GM23248 (cell line): Measurements from ENCODE around the gene TPCN1. TPM values are rescaled to one million over a fixed set of nuclear protein-coding genes. Genes with fewer than 3 reads are reported as not detected.

Experiments
- DNase-seq: peaks from one replicate; pipeline ENCODE4 v3.0.0-alpha.2; 2015
- H2AFZ ChIP-seq: fragments of 200-600 bp; sonication (generic); 2 replicates; pipeline ENCODE4 v1.6.1; 2016; ENCODE audit warnings: antibody characterized with exemption
- H3F3A ChIP-seq: fragments of 200-600 bp; sonication (generic); 2 replicates; pipeline ENCODE4 v1.6.1; 2016; ENCODE audit warnings: mild to moderate bottlenecking, antibody characterized with exemption, mixed run types; ENCODE audit not compliant: insufficient read depth
- H3K27ac ChIP-seq: fragments of 200-600 bp; sonication (generic); 2 replicates; pipeline ENCODE4 v1.5.1; 2016; ENCODE audit warnings: mild to moderate bottlenecking
- H3K27me3 ChIP-seq: fragments of 200-600 bp; sonication (generic); replicated peaks from 2 replicates; pipeline ENCODE4 v1.6.1; 2016; ENCODE audit warnings: mild to moderate bottlenecking; ENCODE audit not compliant: insufficient read depth
- H3K36me3 ChIP-seq: fragments of 200-600 bp; sonication (generic); 2 replicates; pipeline ENCODE4 v1.6.1; 2016; ENCODE audit warnings: low read depth, mild to moderate bottlenecking
- H3K4me1 ChIP-seq: fragments of 200-600 bp; sonication (generic); 2 replicates; pipeline ENCODE4 v1.6.1; 2016; ENCODE audit warnings: mild to moderate bottlenecking; ENCODE audit not compliant: insufficient read depth
- H3K4me2 ChIP-seq: fragments of 200-600 bp; sonication (generic); one replicate; pipeline ENCODE4 v1.6.1; 2016; ENCODE audit warnings: mild to moderate bottlenecking; ENCODE audit not compliant: unreplicated experiment
- H3K4me3 ChIP-seq: fragments of 200-600 bp; sonication (generic); 2 replicates; pipeline ENCODE4 v1.5.1; 2016; ENCODE audit warnings: mild to moderate bottlenecking
- H3K79me2 ChIP-seq: fragments of 200-600 bp; sonication (generic); 2 replicates; pipeline ENCODE4 v1.6.1; 2016; ENCODE audit warnings: mild to moderate bottlenecking; ENCODE audit not compliant: insufficient read depth
- H3K9ac ChIP-seq: fragments of 200-600 bp; sonication (generic); 2 replicates; pipeline ENCODE4 v1.6.1; 2016; ENCODE audit warnings: mild to moderate bottlenecking
- H3K9me2 ChIP-seq: fragments of 200-600 bp; sonication (generic); 2 replicates; pipeline ENCODE4 v1.6.1; 2016; ENCODE audit warnings: mixed run types, mild to moderate bottlenecking, moderate library complexity; ENCODE audit not compliant: insufficient read depth
- H3K9me3 ChIP-seq: fragments of 200-600 bp; sonication (generic); one replicate; pipeline ENCODE4 v1.6.1; 2017; ENCODE audit warnings: low read depth
- H4K20me1 ChIP-seq: fragments of 200-600 bp; sonication (generic); 2 replicates; pipeline ENCODE4 v1.6.0; 2016; ENCODE audit not compliant: insufficient read depth
- EZH2 ChIP-seq: fragments of 200-600 bp; sonication (generic); IDR thresholded peaks from 2 replicates; pipeline ENCODE4 v1.6.1; 2018; ENCODE audit warnings: antibody characterized with exemption, mild to moderate bottlenecking; ENCODE audit not compliant: insufficient read depth, poor library complexity, severe bottlenecking
- EZH2phosphoT487 ChIP-seq: fragments of 200-600 bp; sonication (generic); IDR thresholded peaks from 2 replicates; pipeline ENCODE4 v1.6.1; 2018; ENCODE audit warnings: antibody characterized with exemption, moderate library complexity, mild to moderate bottlenecking, low read depth; ENCODE audit not compliant: insufficient read depth
- WGBS, 2 experiments: methylation state at CpG; one replicate each; pipeline ENCODE4 v1.1.6; 2015 to 2017; ENCODE audit warnings: low lambda C conversion rate in 2 of 2, low coverage in 1 of 2; ENCODE audit errors: missing lambda C conversion rate in 2 of 2; 5-methylcytosine and 5-hydroxymethylcytosine counted together
- in situ Hi-C: fragments of 300-500 bp; cut with MboI; formaldehyde crosslinking; loops from 2 replicates; pipeline ENCODE4 v1.15.0; 2020
- polyA plus RNA-seq: library from polyadenylated mRNA; unstranded; fragments of >200 nt; fragmentation: Nextera tagmentation; extraction: Ambion mirVana; gene quantifications from 2 replicates; pipeline ENCODE4 v1.2.1, GENCODE V29; 2016
- total RNA-seq: library from RNA; depleted of rRNA; stranded (reverse); fragments of >200 nt; shearing (Covaris generic); gene quantifications from 2 replicates; pipeline ENCODE4 v1.2.3, GENCODE V29; 2014

TPCN1 gene
- total and polyA plus RNA-seq, 2 experiments from 2014 or later = 9.0 to 15.9 TPM

DNA sequence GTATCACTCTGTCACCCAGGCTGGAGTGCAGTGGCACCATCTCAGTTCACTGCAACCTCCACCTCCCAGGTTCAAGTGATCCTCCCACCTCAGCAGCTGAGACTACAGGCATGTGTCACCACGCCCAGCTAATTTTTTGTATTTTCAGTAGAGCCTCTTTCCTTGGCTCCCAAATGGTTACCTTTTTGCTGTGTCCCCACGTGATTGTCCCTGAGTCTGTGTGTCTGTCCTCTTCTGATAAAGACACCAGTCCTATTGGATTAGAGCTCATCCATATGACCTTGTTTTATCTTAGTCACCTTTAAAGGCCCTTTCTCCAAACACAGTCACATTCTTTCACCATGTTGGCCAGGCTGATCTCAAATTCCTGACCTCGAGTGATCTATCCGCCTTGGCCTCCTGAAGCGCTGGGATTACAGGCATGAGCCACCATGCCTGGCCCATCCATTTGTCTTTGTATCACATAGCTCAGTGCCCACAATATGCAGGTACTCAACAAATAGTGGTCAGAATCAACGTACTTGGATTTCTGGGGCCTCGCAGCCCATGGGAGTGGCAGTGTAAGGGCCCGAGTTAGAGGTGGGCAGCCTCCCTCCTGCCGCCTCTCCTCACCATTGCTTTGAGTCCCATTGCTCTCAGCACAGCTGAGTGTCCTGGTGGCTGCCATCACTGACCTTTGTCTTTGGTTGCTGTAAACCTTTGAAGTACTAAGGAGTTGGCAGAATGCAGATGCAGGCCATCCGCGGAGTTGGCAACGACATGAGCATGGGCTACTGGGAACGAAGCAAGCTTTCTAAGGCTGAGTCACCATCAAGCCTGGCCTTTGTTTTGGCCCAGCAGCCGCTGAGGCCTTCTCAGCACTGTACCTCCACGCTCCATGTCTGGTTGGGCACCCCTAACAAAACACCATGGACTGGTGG is 9.3 kb downstream of the TPCN1 start:
- WGBS, 2 experiments = 83 to 84% methylated on average over 15 of the region's 15 CpGs
- no peak overlapping the region for H3K4me2 ChIP-seq
- TF ChIP-seq EZH2 = no peak
- no peak for TF ChIP-seq EZH2phosphoT487

DNA sequence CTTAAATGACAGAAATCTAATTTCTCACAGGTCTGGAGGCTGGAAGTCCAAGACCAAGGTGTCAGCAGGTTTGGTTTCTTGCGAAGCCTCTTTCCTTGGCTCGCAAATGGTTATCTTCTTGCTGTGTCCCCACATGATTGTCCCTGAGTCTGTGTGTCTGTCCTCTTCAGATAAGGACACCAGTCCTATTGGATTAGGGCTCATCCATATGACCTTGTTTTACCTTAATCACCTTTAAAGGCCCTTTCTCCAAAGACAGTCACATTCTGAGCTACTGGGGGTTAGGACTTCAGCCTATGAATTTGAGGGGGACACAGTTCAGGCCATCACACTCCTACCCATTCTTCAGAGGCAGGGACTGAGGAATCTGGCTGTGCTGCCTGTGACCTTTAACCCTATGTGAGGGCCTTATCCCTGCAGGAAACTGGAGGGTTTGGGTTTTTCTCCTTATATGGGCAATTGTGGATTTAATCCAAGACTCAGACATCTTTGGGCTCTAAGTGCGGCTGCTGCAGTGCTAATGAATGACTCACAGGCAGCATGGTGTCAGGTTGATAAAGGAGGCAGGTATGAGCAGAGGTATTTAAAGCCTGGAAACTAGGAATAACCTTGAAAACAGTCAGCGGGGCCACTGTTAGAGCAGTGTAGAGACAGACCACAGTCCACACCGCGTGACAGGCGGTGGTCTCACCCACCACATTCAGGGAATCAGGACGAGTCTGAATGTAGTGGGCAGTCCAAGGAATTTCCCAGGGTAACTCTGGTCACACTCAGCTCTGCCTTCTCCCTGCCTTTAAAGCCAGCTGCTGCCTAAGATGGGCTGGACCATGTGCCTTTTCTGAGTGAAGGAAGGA is 10.2 kb downstream of the TPCN1 start:
- H3K9me2 ChIP-seq = no peaks in the 10 kb centered on the region
- peaks cover 3% of the 10 kb centered on the region; the same call in 1 of the 2 replicates for H3K36me3 ChIP-seq
- H3K79me2 ChIP-seq = no peaks in the 10 kb centered on the region
- in situ Hi-C loops = no loop called here
- DNase-seq = peak; percentile 42
- peaks cover 5% of the 10 kb centered on the region; the same call in 1 of the 2 replicates for H3K4me1 ChIP-seq
- no peak for TF ChIP-seq EZH2
- TF ChIP-seq EZH2phosphoT487 = no peak
- H3K9ac ChIP-seq = no peak overlapping the region
- no peak overlapping the region for H3K4me3 ChIP-seq
- 84 to 88% methylated on average over 8 of the region's 8 CpGs for WGBS, 2 experiments
- H3K4me2 ChIP-seq = no peak overlapping the region
- H4K20me1 ChIP-seq = no peaks in the 10 kb centered on the region
- no peaks in the 10 kb centered on the region for H3F3A ChIP-seq
- H3K27ac ChIP-seq = no peak overlapping the region
- H2AFZ ChIP-seq = no peak overlapping the region
- H3K9me3 ChIP-seq = no peaks in the 10 kb centered on the region
- no peaks in the 10 kb centered on the region for H3K27me3 ChIP-seq

More for the DNA sequence above, 9.3 kb downstream of the TPCN1 start:
- no peaks in the 10 kb centered on the region for H4K20me1 ChIP-seq
- H3F3A ChIP-seq = no peaks in the 10 kb centered on the region
- H3K27me3 ChIP-seq = no peaks in the 10 kb centered on the region
- peaks cover 3% of the 10 kb centered on the region; the same call in 1 of the 2 replicates for H3K36me3 ChIP-seq
- in situ Hi-C loops = no loop called here
- no peaks in the 10 kb centered on the region for H3K9me3 ChIP-seq
- no peak overlapping the region for H3K27ac ChIP-seq
- H3K9ac ChIP-seq = no peak overlapping the region
- H3K4me1 ChIP-seq = peaks cover 5% of the 10 kb centered on the region; the same call in 1 of the 2 replicates
- DNase-seq = no peak
- H3K79me2 ChIP-seq = no peaks in the 10 kb centered on the region
- H2AFZ ChIP-seq = no peak overlapping the region
- no peaks in the 10 kb centered on the region for H3K9me2 ChIP-seq
- no peak overlapping the region for H3K4me3 ChIP-seq

DNA sequence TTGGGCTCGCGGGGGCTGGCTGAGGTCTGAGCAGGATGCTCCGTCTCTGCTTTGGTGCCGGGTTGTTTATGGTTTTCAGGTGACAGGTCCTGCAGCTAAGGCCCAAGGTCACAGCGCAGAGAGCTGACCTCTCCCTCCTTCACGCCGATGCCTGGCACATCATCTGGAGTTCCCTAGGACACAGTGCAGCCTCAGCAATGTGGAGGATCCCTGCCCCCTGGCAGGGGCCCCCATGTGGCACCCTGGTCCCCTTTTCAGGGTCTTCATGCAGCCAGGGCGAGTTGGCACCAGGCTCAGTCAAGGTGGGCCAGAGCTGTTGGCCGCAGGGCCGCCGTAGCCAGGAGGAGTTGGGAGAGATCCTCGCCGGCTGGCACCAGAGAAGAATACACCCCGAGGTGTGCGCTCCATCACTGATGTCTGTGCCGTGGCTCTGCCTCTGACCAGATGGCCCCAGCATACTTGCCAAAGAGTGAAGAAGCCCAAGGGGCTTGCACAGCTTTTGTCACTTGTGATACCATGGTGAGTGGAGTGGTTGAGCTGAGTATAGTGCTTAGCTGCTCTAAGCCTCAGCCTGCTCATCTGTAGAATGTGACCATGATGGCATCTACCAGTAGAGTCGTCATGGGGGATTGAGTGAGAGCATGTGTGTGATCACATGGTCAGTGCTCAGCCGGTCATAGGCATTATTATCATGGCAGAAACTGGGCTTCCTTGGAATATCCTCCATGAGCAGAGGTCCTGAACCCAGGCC is 11.0 kb downstream of the TPCN1 start:
- peaks cover 3% of the 10 kb centered on the region; the same call in 1 of the 2 replicates for H3K36me3 ChIP-seq
- H3K4me1 ChIP-seq = peaks cover 5% of the 10 kb centered on the region; the same call in 1 of the 2 replicates
- H3K79me2 ChIP-seq = no peaks in the 10 kb centered on the region
- in situ Hi-C loops = no loop called here
- 84 to 87% methylated on average over 18 of the region's 18 CpGs for WGBS, 2 experiments
- H3F3A ChIP-seq = no peaks in the 10 kb centered on the region
- no peaks in the 10 kb centered on the region for H3K9me2 ChIP-seq
- no peaks in the 10 kb centered on the region for H3K27me3 ChIP-seq
- no peak overlapping the region for H3K4me3 ChIP-seq
- TF ChIP-seq EZH2phosphoT487 = no peak
- no peak for TF ChIP-seq EZH2
- H3K9me3 ChIP-seq = no peaks in the 10 kb centered on the region
- peak overlapping the region; percentile 53; the same call in 1 of the 2 replicates for H3K9ac ChIP-seq
- H4K20me1 ChIP-seq = no peaks in the 10 kb centered on the region
- H2AFZ ChIP-seq = no peak overlapping the region; the same call in 1 of the 2 replicates
- DNase-seq = no peak
- H3K4me2 ChIP-seq = peak overlapping the region; percentile 17
- peak overlapping the region; percentile 49 for H3K27ac ChIP-seq
